ENCODE measurements around the gene XKRX.

XKRX gene

DNA sequence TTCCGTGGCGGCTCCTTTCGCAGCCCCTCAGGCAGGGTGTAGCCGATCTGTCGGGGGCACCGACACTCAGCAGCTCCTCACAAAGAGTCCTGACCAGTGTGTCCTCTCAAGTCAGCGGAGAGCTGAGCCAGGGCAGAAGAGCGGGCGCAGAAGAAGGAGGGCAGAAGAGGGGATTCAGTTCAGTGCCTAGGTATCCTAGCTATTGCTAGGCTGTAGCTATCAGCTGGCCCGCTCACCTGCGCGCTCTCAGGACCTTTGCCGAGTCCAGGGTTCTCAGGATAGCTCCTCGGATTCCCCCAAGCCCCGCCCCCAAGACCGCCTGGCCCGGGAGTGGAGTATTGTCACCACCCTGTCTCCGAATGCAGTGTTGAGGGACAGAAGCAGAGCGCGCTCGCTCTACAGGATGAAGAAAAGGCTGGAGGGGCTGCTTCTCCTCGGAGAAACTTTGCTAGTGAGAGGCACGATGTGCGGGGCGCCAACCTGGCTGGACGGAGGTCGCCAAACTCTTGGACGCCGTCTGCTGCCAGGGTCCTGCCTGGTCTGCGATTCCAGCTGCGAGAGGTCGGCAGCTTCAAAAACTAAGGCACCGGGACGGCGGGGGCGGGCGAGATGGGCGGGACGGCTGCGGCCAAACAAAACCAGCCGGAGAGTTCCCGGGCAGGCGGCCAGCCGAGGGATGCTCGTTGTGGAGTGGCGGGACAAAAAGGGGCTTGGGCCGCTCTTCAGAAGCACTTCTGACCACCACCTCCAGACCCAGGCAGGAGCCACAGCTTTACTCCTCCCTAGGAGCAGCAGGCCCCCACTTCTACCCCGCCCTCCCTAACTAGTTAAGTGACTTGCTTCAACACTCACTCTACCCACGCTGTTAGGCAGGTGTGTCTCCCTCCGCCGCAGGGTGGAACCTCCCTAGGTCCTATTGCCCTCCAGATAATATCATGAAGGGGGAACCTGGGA is at the start of gene XKRX:
Gene XKRX, minus strand, starts transcription at position 258 of the 954 bp plus-strand sequence. CDS start 613 bp downstream, outside the sequence.
- FAIRE-seq, result no peak

DNA sequence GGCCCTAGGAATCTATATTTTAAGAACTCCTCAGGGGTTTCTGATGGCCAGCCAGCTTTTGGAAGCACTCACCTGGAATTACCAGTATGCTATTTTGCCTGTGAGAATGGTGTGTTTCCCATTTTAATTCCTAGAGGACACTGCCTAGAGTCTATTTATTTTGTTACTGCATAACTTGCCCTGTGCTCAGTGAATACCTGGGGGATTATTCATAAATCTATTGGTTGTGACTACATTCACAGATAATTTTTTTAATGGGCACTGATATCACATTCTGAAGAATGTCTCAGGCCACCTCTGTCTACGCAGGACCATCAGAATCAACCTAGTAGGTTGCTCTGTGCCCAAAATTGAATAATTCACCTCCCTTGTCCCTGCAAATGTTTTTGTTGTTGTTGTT is 47.5 kb upstream of the XKRX start:
- FAIRE-seq, result no peak

GRCh38 chrX:100975212-100975611 is 46.5 kb upstream of the XKRX start:
- FAIRE-seq, result no peak

DNA sequence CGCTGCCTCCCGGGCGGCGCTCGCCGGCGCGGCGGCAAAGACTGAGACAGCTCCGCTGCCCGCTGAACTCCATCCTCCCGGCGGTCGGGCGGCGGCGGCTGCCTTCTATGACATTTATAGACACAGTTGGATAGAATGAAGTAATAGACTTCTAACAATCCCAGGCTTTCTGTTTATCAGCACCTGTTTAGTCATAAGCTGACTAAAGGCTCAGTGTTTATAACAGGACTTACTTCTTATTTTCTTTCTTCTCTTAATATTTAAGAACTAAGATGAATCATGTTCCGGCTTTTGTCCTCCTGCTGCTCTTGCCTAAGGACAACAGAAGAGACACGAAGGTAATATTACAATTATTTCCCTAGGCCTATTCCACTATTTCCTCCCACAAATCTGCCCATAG is 44.7 kb upstream of the XKRX start:
- no peak for FAIRE-seq

DNA sequence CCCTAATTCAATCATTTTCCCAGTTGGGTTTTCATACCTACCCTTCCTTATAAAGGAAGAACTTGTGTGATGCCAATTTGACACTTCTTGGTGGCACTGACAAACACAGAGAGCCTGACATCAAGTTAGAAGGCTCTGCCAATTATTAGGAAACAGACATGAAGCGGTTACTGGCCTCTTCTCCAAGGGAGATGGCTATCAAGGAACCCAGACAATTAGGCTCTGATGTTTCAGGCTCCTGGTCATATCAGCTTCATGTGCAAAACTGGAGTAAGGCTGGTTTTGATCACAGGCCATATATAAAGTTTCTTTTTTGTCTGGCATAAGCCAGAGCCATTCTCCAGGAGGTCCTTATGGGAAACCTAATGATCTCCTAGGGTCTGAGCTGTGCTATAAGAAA is 41.2 kb upstream of the XKRX start:
- no peak for FAIRE-seq

DNA sequence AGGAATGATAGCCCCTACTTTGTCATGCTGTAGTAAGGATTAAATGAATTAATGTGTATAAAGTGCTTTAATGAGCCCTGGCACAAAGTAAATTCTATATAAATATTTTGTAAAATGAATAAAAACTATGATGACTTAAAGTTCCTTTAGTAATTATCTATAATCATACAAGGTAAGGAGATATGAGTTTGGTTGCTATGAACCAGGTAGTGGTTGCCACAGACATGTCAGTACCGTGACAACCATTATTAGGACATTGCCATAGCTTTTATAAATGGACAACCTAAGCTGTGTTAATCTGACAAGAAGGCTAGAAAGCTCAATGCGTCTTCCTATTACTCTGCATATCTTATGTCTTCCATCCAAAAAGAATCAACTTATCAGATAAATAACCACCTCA is 40.7 kb upstream of the XKRX start, which contains the start of gene ARL13A:
Gene ARL13A, plus strand, starts transcription at position 301 of the 400 bp plus-strand sequence. CDS start 3,982 bp downstream, outside the sequence.
- no peak for FAIRE-seq

DNA sequence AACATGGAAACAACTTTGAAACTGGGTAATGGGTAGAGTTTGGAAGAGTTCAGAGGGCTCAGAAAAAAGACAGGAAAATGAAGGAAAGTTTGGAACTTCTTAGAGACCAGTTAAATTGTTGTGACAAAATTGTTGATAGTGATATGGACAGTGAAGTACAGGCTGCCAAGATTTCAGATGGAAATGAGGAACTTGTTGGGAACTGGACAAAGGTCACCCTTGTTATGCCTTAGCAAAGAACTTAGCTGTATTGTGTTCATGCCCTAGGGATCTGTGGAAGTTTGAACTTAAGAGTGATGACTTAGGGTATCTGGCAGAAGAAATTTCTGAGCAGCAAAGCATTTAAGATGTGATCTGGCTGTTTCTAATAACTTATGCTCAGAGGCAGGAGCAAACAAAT is 35.6 kb upstream of the XKRX start:
- FAIRE-seq, result no peak

GRCh38 chrX:100962811-100963210 is 34.1 kb upstream of the XKRX start:
- no peak for FAIRE-seq

GRCh38 chrX:100948557-100948956 is 19.8 kb upstream of the XKRX start:
- no peak for FAIRE-seq

- FAIRE-seq, result no peak
These were observed 17.7 kb upstream of the XKRX start for GRCh38 chrX:100946299-100946927.

DNA sequence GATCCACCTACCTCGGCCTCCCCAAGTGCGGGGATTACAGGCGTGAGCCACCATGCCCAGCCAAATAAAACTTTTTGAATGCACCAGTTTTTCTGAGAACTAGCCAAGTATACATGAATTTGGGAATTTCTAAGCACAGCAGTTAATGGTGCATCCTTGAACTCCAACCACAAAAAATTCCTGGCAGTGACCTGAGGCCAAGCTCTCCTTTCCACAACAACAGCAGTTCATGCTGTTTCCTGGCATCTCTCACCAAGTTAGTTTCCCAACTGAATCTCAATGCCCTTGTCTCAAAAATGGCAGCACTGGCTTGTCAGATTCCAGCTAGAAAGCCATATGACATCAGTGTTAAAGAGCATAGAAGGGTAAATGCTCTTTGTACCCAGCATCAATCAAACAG is 15.9 kb upstream of the XKRX start:
- FAIRE-seq, result no peak

GRCh38 chrX:100939333-100939732 is 10.6 kb upstream of the XKRX start:
- no peak for FAIRE-seq

- no peak for FAIRE-seq
These were observed 7.0 kb upstream of the XKRX start for GRCh38 chrX:100935767-100936166.

DNA sequence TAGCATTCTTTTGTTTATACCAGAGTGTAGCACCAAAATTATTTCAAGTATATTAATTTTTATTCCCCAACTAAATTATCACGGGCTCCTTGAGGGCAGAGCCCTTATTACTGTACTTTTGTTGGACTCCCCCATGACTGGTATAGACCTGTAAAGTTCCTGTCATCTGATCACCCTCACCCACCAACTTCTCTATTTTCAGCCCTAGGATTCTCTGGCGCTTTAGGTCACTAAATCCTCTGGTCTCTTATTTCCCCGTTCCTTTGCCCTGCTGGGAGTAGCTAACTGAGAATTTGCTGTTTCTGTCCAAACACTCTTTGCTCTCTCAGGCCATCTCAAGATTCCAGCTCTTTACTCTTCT is 3.2 kb upstream of the XKRX start:
- FAIRE-seq, result no peak

DNA sequence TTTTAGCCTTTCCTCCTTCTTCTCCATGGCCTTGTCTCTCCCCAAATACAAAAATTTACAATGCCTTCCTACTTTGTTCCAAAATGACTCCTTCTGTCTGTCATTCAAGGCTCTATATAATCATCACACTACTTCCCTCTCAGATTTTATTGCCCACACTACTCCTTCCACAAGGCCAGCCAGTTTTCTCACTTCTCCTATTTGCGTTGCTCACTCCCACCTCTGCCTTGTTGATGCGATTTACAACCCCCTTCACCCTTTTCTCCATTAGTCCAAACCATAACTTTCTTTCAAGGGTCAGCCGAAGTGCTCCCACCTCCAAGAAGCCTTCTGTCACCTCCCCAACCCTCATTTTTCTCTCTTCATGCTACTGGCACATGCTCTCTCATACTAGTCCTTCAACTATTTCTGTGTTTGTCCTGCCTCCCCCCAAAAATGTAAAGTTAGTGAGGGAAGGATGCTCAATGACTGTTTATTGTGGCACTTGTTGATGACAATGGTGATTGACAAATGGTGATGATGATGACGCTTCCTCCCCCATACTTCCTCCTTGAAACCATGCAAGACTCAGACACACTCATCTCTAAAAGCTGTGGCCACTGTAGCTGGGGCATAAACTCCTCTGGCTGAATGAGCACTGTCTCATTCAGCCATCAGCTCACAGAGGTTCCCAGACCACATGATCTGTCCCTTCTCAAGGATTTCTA is 2.7 kb upstream of the XKRX start:
- no peak for FAIRE-seq

DNA sequence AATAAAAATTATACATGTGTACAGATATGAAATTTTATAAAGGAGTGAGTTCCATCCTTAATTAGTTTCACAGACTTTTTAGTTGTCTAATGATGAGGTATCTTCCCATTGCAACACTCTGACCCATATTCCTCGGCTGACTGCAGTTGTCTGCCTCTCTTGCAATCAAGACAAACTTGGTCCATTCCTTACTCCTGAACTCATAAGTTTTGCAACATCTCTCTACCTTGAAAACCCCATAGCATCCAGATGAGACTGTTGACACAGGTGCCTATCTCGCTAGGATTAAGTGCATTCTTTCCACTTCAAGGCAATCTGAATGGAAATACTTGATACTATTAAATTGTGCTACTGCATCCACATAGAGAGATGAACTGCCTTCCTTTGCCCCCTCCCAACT is 2.3 kb downstream of the XKRX start:
- no peak for FAIRE-seq

GRCh38 chrX:100924375-100924774 is 4.3 kb downstream of the XKRX start:
- FAIRE-seq, result no peak

GRCh38 chrX:100915562-100915961 is 13.2 kb downstream of the XKRX start:
- no peak for FAIRE-seq

GRCh38 chrX:100913111-100913510 is 15.6 kb downstream of the XKRX start:
- FAIRE-seq, result no peak

GRCh38 chrX:100911731-100912130 is 17.0 kb downstream of the XKRX start:
- no peak for FAIRE-seq

DNA sequence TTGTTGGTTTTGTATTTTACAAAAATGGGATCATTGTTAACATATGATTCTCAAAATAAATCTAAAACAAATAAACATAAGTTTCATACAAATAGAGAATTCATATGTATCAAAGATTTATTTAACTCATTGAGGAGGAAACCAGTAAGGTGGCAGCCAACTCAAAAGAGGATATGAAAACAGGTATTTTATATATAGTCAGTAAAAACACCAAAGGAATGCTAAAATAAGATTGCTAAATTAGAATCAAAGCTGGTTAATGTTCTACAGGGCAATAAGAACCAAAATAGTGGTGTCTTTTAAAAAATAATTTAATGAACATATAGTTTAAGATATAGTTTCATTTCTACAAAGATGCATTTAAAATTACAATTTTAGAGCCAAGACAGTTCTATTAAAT is 23.1 kb downstream of the XKRX start:
- FAIRE-seq, result no peak

DNA sequence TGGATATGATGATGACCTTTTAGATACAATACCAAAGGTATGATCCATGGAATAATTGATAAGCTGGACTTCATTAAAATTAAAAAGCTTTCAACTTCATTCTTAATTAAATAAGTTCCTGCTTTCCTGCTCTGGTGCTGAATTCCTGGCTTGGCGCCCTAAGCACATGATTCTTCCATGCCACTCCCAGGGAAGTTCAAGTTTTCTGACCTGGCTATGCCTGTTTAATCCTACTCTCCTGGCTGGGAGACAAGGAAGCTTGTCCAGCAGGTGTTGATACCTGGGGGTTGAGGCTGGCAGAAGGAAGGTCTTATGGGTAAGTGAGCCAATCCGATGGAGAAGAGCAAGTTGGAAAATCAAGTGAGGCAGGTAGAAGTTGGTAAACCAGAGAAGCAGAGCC is 24.3 kb downstream of the XKRX start:
- FAIRE-seq, result no peak

GRCh38 chrX:100895365-100896075 is 33.2 kb downstream of the XKRX start:
- no peak for FAIRE-seq

All from TTC549 (cell line).